GM21825 (cell line): ENCODE data around the gene VTCN1.
"Not testable (repeated sequence)": the region's sequence is repeated elsewhere in the genome, so short reads cannot be mapped to it uniquely, and the experiment has no call there.

ENCODE experiments used
- ATAC-seq: cut with Tn5 transposase; IDR thresholded peaks from one replicate; pipeline ENCODE4 v1.9.1; 2021; ENCODE audit warnings: mild to moderate bottlenecking, moderate library complexity; ENCODE audit not compliant: unreplicated experiment

Gene VTCN1

GRCh38 chr1:117169871-117170596 is 40.7 kb downstream of the VTCN1 start:
- no peak for ATAC-seq

GRCh38 chr1:117167402-117167801 is 43.3 kb downstream of the VTCN1 start:
- no peak for ATAC-seq

GRCh38 chr1:117166076-117166475 is 44.7 kb downstream of the VTCN1 start:
- no peak for ATAC-seq

GRCh38 chr1:117164209-117164608 is 46.5 kb downstream of the VTCN1 start:
- ATAC-seq = no peak

- no peak for ATAC-seq
Measured at GRCh38 chr1:117162816-117163215, 47.9 kb downstream of the VTCN1 start.

GRCh38 chr1:117161887-117162286 is 48.8 kb downstream of the VTCN1 start:
- ATAC-seq = no peak

GRCh38 chr1:117151305-117151704 is 59.4 kb downstream of the VTCN1 start:
- not testable (repeated sequence) for ATAC-seq

GRCh38 chr1:117150316-117150715 is 60.4 kb downstream of the VTCN1 start:
- no peak for ATAC-seq

- ATAC-seq = no peak
Measured at GRCh38 chr1:117147856-117148588, 62.7 kb downstream of the VTCN1 start.

- no peak for ATAC-seq
Measured at GRCh38 chr1:117147341-117147831, 63.3 kb downstream of the VTCN1 start.

GRCh38 chr1:117146575-117147340 is 64.0 kb downstream of the VTCN1 start:
- ATAC-seq = no peak

GRCh38 chr1:117146072-117146471 is 64.7 kb downstream of the VTCN1 start:
- no peak for ATAC-seq

- no peak for ATAC-seq
Measured at GRCh38 chr1:117143871-117144270, 66.9 kb downstream of the VTCN1 start.

GRCh38 chr1:117143172-117143571 is 67.6 kb downstream of the VTCN1 start:
- ATAC-seq = no peak

GRCh38 chr1:117142200-117142599 is 68.5 kb downstream of the VTCN1 start:
- no peak for ATAC-seq

GRCh38 chr1:117138561-117138960 is 72.2 kb downstream of the VTCN1 start:
- ATAC-seq = no peak

GRCh38 chr1:117138106-117138505 is 72.6 kb downstream of the VTCN1 start:
- no peak for ATAC-seq

- ATAC-seq = no peak
Measured at GRCh38 chr1:117137281-117137855, 73.4 kb downstream of the VTCN1 start.

- ATAC-seq = no peak
Measured at GRCh38 chr1:117136749-117137148, 74.0 kb downstream of the VTCN1 start.

- no peak for ATAC-seq
Measured at GRCh38 chr1:117135329-117135728, 75.4 kb downstream of the VTCN1 start.

- no peak for ATAC-seq
Measured at GRCh38 chr1:117130526-117130925, 80.2 kb downstream of the VTCN1 start.
